GM18868 (cell line): ENCODE measurements around the gene TCF21.
"Not testable (repeated sequence)": the region's sequence is repeated elsewhere in the genome, so short reads cannot be mapped to it uniquely, and the experiment has no call there.

Source experiments
- ATAC-seq: cut with Tn5 transposase; IDR thresholded peaks from one replicate; pipeline ENCODE4 v1.9.1; 2021; ENCODE audit warnings: mild to moderate bottlenecking, moderate library complexity; ENCODE audit not compliant: unreplicated experiment

Gene TCF21

DNA sequence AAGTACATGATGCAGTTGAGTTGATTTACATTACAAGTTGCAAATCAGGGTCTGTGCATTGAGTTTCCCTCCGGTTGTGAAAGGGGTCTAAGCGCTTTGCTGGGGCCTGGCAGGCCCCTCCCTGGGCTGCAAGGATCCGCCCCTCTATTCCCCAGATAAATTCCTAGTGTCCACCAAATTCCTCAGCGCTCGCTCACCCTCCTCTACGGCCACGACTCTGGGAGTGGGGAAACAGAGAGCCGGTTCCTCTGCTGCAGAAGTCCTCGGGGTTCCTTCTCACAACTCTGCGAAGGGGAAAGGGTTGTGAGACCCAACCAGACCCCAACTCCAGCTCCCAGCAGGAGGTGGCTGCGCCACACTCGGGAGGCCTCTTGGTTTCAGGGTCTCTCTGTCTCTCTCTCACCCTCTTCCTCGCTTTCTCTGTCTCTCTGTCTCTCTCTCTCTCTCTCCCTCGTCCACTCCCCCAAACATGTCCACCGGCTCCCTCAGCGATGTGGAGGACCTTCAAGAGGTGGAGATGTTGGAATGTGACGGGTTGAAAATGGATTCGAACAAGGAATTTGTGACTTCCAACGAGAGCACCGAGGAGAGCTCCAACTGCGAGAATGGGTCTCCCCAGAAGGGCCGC, at the start of gene TCF21:
TCF21 (plus strand) TSS at position 185 of the 628 bp plus-strand sequence; CDS start at position 470, 285 bp downstream.
- no peak for ATAC-seq

DNA sequence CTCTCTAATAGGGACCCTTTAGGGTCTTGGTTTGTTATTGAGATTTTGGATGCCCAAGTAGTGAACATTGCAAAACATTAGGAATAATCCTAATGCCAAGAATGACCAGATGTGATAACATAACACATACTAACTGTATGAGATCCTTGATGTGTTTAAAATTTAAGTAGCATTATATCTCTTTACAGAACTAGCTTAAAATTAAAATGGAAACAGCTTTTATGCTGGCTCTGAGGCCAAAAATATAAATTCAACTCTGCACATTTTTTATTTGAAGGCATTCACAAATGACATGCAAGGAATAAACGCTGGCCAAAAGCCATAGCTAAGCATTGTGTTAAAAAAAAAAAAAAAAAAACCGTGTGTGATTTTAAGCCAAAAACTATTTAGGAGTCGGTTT, 47.7 kb upstream of the TCF21 start:
- no peak for ATAC-seq

DNA sequence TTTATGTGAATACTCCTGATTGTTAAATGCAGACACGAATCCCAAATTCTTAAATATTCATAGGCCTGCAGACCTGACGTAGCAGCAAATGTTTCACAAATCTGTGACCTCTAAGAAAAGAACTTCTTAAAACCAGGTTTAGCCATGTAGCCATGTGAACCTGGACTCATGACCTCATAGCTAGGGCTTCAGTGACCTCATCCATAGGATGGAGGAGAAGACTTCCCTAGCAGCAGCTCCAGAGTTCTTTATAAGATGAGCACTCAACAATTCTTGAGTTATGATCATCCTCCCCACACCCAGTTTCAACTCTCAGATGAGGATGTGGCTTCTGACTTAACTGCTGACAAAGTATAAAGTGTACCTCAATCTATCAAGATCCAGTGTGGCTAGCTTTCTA, 45.8 kb upstream of the TCF21 start:
- ATAC-seq, result no peak

DNA sequence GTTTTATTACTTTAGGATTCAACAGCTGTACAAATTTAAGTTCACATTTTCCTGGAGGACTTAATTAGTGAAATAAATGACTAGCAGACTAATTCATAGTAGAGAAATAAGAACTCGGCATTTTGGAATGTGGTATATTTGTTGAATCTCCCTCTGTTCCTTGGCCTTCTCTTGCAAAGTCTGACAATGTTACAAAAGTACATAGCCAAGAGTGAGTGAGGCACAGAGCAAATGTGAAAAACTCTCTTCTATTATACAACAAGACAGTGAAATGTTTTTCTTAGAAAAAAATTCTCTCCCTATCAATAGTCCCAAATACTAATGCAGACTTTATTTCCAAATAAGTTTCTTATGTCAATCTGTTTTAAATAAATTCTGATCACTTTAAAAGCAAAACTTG, 44.2 kb upstream of the TCF21 start:
- ATAC-seq, result no peak

DNA sequence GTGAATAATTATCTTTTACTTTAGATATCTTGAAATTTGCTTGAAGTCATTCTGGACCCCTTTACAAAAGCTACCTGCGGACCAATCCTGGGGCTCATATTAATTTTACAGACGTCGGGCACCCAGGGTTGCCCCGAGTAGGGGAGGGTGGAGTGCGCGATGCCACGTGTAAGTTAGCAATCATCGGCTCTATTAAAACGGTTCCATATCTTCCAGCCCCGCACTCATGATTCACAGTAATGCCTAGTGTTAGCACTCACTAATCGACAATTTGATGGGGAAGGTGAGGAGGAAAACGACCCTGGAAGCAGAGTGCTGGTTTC, 34.9 kb upstream of the TCF21 start:
- no peak for ATAC-seq

DNA sequence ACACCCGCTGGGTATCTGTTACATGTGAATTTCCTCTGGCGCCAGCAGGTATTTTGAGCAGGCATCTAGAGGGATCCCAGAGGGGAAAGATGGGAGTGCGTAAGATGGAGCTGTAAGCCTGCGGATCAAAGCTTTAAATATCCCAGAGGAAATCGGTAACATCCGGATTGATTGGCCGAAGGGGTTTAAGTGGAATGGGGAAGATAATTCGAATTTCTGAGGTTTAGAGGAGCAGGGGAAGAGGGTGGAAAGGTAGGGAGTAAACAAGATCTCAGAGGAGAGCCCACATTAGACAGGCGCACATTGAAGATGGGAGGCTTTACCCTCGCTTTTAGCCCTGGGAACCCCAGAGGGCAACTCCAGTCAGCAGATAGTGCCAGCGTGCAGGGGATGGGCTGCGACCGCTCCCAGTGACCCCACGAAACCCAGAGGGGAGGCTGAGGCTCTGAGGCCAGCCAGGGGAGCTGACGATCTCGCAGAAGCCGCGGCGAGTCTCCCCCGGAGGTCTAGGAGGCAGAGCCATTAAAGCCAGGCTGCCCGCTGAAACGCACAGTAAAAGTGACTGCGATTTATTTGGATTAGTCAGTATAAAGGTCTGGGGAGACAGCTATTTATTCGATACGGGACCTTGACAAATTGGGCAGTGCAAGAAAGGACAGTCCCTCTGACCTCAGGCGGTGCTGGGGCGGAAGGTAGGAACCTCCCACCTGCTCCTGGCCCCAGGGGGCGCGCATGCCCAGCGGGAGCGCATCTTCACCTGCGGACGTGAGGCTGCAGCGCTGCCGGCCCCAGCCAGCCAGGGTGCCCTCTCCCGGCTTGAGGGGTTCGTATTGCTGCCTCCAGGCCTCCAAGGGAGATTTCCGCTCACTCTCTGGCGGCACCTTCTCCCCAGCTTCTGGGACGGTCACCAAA, 34.3 kb upstream of the TCF21 start:
- no peak for ATAC-seq

DNA sequence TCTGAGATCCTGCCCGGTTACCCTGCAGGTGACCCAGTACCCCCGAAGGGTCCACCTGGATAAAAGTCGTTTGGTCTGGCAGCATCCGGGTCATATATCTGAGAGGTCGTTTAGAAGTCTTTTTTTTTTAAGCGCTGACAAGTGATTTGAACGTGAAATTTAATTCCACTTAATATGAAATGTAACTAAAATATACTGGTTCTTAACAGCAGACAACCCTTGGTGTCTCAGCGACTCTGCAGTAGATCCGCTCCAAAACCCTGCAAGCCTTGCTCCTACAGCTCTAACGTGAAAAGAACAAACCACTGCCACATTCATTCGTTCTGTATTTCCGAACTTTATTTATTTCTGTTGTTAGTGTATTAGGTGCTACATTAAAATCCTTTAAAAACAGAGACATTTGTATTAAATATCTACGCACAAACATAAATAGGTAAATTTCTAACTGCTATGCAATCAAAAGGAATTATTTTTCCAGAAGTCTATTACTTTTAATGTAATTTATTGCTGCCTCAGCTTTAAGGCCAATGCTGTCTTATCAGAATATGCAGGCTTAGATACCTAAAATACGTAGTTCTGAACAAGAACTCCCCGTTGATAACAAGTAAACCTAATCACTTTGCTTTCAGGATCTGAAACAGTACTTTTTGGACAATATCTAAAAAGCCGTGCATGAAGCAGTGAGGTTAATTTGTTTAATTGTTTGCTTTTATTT, 33.5 kb upstream of the TCF21 start:
- no peak for ATAC-seq

DNA sequence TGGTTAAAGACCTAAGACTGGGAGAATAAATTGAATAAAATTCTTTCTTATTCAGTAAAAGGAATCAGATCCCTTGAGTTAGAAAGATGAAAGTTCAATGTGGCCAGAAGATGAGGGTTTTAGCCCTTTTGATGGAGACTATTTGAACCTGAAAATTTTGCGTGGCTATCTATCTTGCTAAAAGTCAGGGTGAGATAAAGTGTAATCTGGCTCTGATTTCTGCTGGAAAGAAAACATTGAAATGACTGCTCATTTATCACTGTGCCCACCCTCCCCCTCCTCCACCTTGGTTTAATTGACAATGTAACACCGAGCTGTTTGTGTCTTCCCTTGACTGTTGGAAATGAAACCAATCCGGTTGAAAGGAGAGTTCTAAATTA, 32.9 kb upstream of the TCF21 start:
- ATAC-seq, result no peak

DNA sequence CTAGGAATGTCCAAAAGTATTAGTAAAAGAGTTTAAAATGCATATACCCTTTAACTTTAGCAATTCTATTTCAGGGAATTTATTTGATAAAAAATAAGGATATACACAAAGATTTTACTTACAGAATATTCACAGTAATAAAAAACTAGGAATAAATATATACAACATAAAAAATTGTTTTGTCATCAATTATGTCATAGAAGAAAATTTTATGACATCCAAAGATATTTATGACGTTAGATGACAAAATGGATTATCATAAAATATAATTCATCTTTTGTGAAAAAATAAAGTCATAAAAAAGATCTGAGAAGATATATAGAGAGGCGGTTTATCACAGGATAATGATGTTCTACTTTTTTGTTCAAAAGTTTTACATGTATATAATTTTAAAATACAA, 32.0 kb upstream of the TCF21 start:
- no peak for ATAC-seq

DNA sequence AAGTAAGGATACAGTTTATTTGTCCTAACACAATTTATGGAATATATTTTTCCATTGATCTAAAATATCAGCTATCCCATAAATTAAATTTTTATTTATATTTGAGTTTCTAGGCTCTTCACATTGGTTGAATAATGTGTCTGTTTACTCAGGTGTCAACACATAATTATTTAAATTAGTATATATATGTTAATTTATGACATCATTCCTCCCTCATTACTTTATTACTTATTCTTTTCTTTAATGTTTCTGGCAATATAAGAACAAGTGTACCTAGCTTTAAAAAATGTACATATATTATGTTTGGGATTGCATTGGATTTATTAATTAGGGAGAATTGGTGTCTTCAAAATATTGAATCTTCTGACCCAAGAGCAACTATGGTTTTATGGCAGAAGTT, 31.2 kb upstream of the TCF21 start:
- no peak for ATAC-seq

DNA sequence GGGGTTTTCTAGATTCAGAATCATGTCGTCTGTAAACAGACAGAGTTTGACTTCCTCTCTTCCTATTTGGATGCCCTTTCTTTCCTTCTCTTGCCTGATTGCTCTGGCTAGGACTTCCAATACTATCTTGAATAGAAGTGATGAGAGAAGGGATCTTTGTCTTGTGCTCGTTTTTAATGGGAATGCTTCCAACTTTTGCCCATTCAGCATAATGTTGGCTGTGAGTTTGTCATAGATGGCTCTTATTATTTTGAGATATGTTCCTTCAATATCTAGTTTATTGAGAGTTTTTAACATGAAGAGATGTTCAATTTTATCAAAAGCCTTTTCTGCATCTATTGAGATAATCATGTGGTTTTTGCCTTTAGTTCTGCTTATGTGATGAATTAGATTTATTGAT, 27.6 kb upstream of the TCF21 start:
- not testable (repeated sequence) for ATAC-seq

DNA sequence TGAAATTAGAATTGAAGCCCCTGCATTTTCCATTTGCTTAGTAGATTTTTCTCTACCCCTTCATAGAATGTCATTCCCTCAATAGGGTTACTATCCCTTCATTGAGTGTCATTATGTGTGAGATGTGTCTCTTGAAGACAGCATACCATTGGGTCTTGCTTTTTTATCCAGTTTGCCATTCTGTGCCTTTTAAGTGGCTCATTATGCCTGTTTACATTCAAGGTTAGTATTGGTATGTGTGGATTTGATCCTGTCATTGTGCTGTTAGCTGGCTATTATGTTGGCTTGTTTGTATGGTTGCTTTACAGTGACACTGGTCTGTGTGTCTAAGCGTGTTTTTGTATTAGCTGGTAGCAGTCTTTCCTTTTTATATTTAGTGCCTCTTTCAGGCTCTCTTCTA, 25.7 kb upstream of the TCF21 start:
- ATAC-seq, result no peak

DNA sequence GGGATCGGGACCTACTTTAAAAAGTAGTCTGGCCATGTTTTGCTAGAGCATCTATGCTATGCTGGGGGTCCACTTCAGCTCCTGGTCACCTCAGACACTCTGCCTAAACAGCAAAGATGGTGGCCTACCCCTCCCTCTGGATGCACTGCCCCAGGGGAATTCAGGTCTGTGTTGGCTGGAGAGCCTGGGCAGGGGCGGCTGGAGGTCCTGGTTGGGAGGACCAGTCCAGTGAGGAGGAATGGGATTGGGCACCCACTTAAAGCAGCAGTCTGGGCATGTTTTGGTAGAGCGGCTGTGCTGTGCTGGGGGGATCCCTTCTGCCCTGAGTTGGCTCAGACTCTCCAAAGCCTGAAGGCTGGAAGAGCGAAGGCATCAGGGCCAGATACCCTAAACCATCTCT, 23.2 kb upstream of the TCF21 start:
- no peak for ATAC-seq

DNA sequence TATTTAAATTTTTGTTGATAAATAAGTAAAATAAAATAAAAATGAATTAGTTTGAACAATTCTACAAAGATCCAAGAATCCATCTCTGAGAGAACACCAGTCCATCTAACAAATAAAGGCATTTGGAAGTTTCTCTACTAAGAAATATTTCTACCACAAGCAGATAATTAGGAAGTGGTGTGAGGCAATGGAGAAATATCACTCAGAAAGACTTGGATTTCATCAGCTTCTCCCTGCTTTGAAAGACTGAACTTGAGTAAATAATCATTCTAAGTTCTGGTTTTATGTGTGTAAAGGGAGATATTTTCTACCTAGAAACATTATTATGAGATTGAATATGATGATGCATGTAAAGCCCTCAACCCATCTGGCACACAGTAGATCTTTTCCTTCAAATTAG, 17.8 kb upstream of the TCF21 start:
- ATAC-seq, result no peak

DNA sequence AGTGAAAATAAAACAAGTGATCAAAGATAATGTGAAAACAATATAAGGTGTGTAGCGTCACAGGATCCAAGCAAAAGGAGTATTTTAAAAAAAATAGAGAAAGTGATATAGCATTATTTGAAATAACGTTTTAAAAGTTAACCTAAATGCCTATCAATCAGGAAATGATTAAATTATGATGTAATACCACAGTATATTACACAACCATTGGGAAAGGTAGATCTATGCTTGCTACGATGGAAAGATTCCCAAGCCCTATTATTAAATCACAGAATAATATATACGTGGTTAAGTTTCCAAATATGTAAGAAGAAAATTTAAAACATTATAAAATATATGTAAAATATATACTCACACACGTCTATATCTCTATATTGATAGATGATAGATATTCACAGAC, 15.4 kb upstream of the TCF21 start:
- ATAC-seq, result no peak

DNA sequence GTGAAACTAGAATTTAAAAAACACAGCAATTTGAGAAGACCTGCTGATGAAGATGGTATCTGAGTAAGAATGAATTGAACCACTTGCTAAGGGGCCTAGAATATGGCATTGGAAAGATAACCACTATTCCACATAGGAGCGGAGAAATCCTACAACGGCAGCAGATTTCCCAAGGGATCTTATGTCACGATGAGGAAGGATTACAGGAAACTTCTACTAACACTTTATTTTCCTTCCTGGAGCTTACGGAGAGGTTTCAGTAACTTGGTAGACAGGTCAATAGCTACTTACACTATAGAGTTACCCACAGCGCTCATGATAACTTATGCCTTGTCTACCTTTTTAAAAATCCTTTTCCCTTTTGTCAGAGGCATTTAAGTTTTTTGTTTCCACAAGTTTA, 11.8 kb upstream of the TCF21 start:
- ATAC-seq, result no peak

DNA sequence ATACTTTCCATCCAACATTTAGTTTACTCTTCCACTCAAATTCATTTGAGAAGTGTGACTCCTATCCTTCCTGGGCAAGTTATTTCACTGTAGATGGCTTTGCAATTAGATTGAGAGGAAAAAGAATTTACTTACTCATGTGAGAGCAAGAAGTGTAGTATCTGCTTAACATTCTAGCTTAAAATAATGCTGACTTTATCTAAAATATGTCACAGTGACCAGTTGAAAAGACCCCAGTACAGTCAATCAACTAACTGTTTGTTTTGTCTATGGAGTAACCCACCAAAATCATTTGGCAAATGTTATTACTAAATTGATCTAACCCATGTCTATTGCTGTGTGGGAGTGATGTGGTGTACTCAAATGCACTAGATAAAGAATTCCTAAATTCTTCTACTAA, 8.9 kb upstream of the TCF21 start:
- no peak for ATAC-seq

DNA sequence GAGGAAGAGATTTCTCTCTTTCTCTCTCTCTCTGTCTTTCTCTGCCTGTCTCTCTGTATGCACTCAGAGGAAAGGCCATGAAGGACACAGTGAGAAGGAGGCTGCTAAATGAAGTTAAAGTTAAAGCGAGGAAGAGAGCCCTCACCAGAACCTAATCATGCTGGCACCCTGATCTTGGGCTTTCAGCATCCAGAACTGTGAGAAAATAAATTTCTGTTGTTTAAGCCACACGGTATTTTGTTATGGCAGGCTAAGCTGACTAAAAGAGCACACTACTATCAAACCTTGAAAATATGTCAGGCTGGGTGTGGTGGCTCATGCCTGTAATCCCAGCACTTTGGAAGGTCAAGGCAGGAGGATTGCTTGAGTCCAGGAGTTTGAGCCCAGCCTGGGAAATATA, 8.0 kb upstream of the TCF21 start:
- no peak for ATAC-seq

DNA sequence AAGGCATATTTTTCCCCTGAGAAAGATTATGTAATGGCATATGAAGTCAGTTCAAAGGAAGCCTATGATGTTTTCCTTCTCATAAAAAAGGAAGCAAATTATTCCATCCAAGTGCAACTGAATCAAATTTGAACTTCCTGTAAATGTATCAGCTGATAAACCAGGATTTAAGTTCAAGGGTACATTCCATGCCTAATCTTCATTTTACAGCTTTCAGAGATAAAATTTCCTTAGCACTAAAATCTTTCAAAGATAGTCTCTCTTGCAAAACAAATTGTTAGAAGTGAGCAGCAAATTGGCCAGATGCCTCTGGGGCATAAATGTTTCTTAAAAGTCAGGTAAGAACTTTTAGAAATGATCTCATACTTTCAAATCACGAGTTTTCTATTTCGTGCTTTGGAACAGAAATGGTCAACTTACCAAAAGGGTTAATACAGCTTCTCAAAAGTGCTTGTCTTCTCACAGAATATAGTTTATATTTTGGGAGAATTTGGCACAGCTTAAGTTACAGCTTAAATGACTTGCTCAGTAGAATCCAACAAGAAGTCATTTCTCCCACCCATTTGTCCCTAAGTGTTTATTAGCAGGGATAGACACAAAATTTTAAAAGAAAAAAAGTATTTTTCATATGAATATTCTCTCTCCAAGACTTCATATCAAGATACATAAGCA, 2.7 kb upstream of the TCF21 start:
- ATAC-seq, result no peak

DNA sequence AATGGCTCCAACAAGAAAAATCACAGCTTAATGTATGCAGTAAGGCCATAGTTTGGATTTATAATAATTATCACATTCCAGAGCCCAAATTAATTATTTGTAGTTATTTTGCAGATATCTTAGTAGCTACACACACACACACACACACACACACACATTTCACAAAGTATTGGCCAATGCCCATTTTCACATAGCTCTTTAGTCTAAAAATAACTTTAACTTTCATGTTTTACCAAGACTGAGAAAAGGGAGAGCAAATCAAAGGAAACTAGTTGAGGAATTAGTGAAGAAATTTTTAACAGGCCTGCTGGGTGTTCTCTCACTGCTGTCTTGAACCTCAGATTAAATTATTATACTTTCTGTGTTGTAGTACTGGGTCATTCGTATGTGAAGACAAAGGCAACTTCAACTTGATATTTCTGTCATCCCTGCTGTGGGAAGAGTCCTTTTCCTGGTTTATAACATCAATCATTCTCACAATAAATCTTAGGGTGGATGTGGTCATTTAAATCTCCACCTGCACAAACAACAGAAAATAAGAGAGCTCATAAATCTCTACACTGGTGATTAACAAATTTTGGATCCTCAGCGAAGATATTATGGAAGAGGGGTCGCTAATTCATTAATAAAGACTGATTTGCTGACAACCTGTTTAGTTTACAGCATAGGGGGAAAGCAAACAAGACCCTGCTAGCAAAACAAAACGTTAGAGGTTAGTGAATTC, 1.6 kb upstream of the TCF21 start:
- ATAC-seq, result no peak

DNA sequence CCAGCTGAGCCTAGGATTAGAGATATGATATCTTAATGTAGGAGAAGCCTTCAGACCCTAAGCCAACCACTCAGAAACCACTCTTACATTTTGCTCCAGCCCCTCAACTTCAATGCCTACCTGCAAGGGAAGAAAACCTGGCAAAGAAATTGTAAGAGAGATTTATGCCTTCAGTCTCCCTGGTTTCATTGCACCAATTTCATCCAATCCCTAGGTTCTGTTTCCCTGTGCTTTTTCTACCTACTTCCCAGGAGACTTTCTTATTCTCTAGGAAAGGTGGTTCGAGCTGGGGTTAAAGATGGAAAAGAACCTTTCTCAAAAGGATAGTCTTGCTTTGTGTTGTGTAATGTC, 1.1 kb upstream of the TCF21 start:
- ATAC-seq, result no peak
